Measurements from ENCODE around the gene MYZAP. TPM values are rescaled to one million over a fixed set of nuclear protein-coding genes. Genes with fewer than 3 reads are reported as not detected.

MYZAP gene
- total and polyA plus RNA-seq, 2 experiments from 2014 or later = 1.0 to 1.5 TPM

DNA sequence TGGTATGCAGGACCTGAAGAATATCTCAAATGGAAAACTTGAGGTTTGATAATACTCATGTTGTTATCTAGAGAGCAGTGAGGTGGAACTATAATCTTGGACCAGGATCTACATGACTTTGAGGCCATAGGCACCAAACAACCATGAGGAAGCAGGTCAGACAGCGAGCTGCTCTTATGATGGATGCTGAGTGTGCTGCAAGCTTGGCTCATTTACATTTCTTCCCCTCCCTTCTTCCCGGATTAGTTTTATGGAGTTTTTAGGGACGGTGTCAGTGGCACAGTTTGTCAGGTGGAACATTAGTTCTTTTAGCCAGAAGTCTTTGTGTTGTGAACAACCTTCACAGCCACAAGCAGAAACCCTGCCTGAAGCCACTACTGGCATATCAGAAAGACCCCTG, 8.0 kb upstream of the MYZAP start:
- Histone ChIP-seq H3K27me3 (ENCODE audit: insufficient read depth) (no peaks in the 10 kb centered on the region), H3K36me3 (ENCODE audit: insufficient read depth) (no peaks in the 10 kb centered on the region), H3K27ac (ENCODE audit: low read depth) (no peak overlapping the region), H3F3A (replicated peaks; ENCODE audit: low read depth) (no peaks in the 10 kb centered on the region), H3K4me2 (no peak overlapping the region), H3K4me3 (no peak overlapping the region), H3K9me2 (ENCODE audit: insufficient read depth) (0 out of 2 replicates have a peak, but pooled peaks cover 4% of the 10 kb centered on the region), H3K4me1 (ENCODE audit: insufficient read depth) (no peaks in the 10 kb centered on the region), H4K20me1 (replicated peaks; ENCODE audit: insufficient read depth) (no peaks in the 10 kb centered on the region), H3K79me2 (replicated peaks; ENCODE audit: insufficient read depth) (no peaks in the 10 kb centered on the region), H2AFZ (no peak overlapping the region)
- Mint-ChIP-seq H3K36me3 (ENCODE audit: low read depth) (no peaks in the 10 kb centered on the region), H3K27me3 (ENCODE audit: insufficient read depth, low read depth, poor library complexity) (peaks cover 2% of the 10 kb centered on the region), H3K9me3 (peaks cover 7% of the 10 kb centered on the region; the same call in 1 of the 3 replicates), H3K4me3 (no peak overlapping the region), H3K4me1 (no peaks in the 10 kb centered on the region), H3K27ac (no peak overlapping the region)
- ATAC-seq (no peak), DNase-seq (ENCODE audit: low spot score) (no peak)
- TF ChIP-seq, protein P1, sequence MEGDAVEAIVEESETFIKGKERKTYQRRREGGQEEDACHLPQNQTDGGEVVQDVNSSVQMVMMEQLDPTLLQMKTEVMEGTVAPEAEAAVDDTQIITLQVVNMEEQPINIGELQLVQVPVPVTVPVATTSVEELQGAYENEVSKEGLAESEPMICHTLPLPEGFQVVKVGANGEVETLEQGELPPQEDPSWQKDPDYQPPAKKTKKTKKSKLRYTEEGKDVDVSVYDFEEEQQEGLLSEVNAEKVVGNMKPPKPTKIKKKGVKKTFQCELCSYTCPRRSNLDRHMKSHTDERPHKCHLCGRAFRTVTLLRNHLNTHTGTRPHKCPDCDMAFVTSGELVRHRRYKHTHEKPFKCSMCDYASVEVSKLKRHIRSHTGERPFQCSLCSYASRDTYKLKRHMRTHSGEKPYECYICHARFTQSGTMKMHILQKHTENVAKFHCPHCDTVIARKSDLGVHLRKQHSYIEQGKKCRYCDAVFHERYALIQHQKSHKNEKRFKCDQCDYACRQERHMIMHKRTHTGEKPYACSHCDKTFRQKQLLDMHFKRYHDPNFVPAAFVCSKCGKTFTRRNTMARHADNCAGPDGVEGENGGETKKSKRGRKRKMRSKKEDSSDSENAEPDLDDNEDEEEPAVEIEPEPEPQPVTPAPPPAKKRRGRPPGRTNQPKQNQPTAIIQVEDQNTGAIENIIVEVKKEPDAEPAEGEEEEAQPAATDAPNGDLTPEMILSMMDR (conservative IDR thresholded peaks at IDR 0.05; ENCODE audit: low read depth in 2 of 2) = no peak
- TF ChIP-seq POLR2AphosphoS5 (IDR thresholded peaks at IDR 0.05; ENCODE audit: low read depth) = no peak
- TF ChIP-seq ZNF114 (CRISPR knock-in tag; IDR thresholded peaks at IDR 0.05) = no peak
- TF ChIP-seq, protein P2, sequence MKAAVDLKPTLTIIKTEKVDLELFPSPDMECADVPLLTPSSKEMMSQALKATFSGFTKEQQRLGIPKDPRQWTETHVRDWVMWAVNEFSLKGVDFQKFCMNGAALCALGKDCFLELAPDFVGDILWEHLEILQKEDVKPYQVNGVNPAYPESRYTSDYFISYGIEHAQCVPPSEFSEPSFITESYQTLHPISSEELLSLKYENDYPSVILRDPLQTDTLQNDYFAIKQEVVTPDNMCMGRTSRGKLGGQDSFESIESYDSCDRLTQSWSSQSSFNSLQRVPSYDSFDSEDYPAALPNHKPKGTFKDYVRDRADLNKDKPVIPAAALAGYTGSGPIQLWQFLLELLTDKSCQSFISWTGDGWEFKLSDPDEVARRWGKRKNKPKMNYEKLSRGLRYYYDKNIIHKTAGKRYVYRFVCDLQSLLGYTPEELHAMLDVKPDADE (IDR thresholded peaks at IDR 0.05) = no peak
- TF ChIP-seq, protein P3, sequence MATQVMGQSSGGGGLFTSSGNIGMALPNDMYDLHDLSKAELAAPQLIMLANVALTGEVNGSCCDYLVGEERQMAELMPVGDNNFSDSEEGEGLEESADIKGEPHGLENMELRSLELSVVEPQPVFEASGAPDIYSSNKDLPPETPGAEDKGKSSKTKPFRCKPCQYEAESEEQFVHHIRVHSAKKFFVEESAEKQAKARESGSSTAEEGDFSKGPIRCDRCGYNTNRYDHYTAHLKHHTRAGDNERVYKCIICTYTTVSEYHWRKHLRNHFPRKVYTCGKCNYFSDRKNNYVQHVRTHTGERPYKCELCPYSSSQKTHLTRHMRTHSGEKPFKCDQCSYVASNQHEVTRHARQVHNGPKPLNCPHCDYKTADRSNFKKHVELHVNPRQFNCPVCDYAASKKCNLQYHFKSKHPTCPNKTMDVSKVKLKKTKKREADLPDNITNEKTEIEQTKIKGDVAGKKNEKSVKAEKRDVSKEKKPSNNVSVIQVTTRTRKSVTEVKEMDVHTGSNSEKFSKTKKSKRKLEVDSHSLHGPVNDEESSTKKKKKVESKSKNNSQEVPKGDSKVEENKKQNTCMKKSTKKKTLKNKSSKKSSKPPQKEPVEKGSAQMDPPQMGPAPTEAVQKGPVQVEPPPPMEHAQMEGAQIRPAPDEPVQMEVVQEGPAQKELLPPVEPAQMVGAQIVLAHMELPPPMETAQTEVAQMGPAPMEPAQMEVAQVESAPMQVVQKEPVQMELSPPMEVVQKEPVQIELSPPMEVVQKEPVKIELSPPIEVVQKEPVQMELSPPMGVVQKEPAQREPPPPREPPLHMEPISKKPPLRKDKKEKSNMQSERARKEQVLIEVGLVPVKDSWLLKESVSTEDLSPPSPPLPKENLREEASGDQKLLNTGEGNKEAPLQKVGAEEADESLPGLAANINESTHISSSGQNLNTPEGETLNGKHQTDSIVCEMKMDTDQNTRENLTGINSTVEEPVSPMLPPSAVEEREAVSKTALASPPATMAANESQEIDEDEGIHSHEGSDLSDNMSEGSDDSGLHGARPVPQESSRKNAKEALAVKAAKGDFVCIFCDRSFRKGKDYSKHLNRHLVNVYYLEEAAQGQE (IDR thresholded peaks at IDR 0.05; ENCODE audit: unreplicated experiment) = no peak
- no peak for TF ChIP-seq EZH2phosphoT487 (IDR thresholded peaks at IDR 0.05; ENCODE audit: unreplicated experiment)
- no peak for TF ChIP-seq ZNF331 (CRISPR knock-in tag; IDR thresholded peaks at IDR 0.05; ENCODE audit: low read depth)
- no peak for TF ChIP-seq STAT1 (IDR thresholded peaks at IDR 0.05; ENCODE audit: unreplicated experiment)
- no peak for TF ChIP-seq NANOG (IDR thresholded peaks at IDR 0.05; ENCODE audit: borderline replicate concordance)
- no peak for TF ChIP-seq CREB1 (CRISPR knock-in tag; IDR thresholded peaks at IDR 0.05; ENCODE audit: low read depth)
- no peak for TF ChIP-seq JUNB (IDR thresholded peaks at IDR 0.05; ENCODE audit: unreplicated experiment)
- TF ChIP-seq, protein P4, sequence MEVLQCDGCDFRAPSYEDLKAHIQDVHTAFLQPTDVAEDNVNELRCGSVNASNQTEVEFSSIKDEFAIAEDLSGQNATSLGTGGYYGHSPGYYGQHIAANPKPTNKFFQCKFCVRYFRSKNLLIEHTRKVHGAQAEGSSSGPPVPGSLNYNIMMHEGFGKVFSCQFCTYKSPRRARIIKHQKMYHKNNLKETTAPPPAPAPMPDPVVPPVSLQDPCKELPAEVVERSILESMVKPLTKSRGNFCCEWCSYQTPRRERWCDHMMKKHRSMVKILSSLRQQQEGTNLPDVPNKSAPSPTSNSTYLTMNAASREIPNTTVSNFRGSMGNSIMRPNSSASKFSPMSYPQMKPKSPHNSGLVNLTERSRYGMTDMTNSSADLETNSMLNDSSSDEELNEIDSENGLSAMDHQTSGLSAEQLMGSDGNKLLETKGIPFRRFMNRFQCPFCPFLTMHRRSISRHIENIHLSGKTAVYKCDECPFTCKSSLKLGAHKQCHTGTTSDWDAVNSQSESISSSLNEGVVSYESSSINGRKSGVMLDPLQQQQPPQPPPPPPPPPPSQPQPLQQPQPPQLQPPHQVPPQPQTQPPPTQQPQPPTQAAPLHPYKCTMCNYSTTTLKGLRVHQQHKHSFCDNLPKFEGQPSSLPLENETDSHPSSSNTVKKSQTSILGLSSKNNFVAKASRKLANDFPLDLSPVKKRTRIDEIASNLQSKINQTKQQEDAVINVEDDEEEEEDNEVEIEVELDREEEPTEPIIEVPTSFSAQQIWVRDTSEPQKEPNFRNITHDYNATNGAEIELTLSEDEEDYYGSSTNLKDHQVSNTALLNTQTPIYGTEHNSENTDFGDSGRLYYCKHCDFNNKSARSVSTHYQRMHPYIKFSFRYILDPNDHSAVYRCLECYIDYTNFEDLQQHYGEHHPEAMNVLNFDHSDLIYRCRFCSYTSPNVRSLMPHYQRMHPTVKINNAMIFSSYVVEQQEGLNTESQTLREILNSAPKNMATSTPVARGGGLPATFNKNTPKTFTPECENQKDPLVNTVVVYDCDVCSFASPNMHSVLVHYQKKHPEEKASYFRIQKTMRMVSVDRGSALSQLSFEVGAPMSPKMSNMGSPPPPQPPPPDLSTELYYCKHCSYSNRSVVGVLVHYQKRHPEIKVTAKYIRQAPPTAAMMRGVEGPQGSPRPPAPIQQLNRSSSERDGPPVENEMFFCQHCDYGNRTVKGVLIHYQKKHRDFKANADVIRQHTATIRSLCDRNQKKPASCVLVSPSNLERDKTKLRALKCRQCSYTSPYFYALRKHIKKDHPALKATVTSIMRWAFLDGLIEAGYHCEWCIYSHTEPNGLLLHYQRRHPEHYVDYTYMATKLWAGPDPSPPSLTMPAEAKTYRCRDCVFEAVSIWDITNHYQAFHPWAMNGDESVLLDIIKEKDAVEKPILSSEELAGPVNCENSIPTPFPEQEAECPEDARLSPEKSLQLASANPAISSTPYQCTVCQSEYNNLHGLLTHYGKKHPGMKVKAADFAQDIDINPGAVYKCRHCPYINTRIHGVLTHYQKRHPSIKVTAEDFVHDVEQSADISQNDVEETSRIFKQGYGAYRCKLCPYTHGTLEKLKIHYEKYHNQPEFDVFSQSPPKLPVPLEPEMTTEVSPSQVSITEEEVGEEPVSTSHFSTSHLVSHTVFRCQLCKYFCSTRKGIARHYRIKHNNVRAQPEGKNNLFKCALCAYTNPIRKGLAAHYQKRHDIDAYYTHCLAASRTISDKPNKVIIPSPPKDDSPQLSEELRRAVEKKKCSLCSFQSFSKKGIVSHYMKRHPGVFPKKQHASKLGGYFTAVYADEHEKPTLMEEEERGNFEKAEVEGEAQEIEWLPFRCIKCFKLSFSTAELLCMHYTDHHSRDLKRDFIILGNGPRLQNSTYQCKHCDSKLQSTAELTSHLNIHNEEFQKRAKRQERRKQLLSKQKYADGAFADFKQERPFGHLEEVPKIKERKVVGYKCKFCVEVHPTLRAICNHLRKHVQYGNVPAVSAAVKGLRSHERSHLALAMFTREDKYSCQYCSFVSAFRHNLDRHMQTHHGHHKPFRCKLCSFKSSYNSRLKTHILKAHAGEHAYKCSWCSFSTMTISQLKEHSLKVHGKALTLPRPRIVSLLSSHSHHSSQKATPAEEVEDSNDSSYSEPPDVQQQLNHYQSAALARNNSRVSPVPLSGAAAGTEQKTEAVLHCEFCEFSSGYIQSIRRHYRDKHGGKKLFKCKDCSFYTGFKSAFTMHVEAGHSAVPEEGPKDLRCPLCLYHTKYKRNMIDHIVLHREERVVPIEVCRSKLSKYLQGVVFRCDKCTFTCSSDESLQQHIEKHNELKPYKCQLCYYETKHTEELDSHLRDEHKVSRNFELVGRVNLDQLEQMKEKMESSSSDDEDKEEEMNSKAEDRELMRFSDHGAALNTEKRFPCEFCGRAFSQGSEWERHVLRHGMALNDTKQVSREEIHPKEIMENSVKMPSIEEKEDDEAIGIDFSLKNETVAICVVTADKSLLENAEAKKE (CRISPR knock-in tag; IDR thresholded peaks at IDR 0.05) = no peak
- TF ChIP-seq EZH2 (IDR thresholded peaks at IDR 0.05; ENCODE audit: low read depth, unreplicated experiment) = no peak
